OCI-LY3 (cell line): Measurements from ENCODE around the gene REEP6.

ENCODE experiments used
- H2AFZ ChIP-seq: fragments of 200-600, 300-600 bp; shearing (Covaris generic); 2 replicates; pipeline ENCODE4 v1.6.0; 2014; ENCODE audit warnings: antibody characterized with exemption, low read depth, low read length
- H3K27ac ChIP-seq: fragments of 200-600, 300-600 bp; sonication (generic); 2 replicates; pipeline ENCODE4 v1.5.1; 2014; ENCODE audit warnings: mild to moderate bottlenecking, low read length, moderate library complexity, mixed read lengths
- H3K27me3 ChIP-seq: fragments of 200-600, 300-600 bp; sonication (generic); 2 replicates; pipeline ENCODE4 v1.6.1; 2014; ENCODE audit warnings: low read depth, low read length, mixed read lengths
- H3K36me3 ChIP-seq: fragments of 200-600, 300-600 bp; sonication (generic); replicated peaks from 2 replicates; pipeline ENCODE3; 2014; ENCODE audit warnings: low read depth, low read length, mixed read lengths
- H3K4me1 ChIP-seq: fragments of 300-600, 200-600 bp; sonication (generic); 2 replicates; pipeline ENCODE4 v1.6.1; 2014; ENCODE audit warnings: low read length, mixed read lengths
- H3K4me2 ChIP-seq: fragments of 200-600, 300-600 bp; sonication (generic); 2 replicates; pipeline ENCODE4 v1.6.1; 2014; ENCODE audit warnings: low read length, mixed read lengths
- H3K4me3 ChIP-seq: fragments of 300-600, 200-600 bp; sonication (generic); 2 replicates; pipeline ENCODE4 v1.5.1; 2014; ENCODE audit warnings: antibody characterized with exemption, mild to moderate bottlenecking, low read length, moderate library complexity
- H3K79me2 ChIP-seq: fragments of 300-600, 200-600 bp; shearing (Covaris generic); 2 replicates; pipeline ENCODE4 v1.6.1; 2014; ENCODE audit warnings: mild to moderate bottlenecking, low read length, mixed read lengths
- H3K9ac ChIP-seq: fragments of 300-600, 200-600 bp; shearing (Covaris generic); 2 replicates; pipeline ENCODE4 v1.6.0; 2014; ENCODE audit warnings: mild to moderate bottlenecking, low read length, moderate library complexity
- H3K9me3 ChIP-seq: fragments of 200-600, 300-600 bp; shearing (Covaris generic); 2 replicates; pipeline ENCODE4 v1.6.1; 2014; ENCODE audit warnings: low read length, mixed read lengths; ENCODE audit not compliant: insufficient read depth
- H4K20me1 ChIP-seq: fragments of 200-600, 300-600 bp; sonication (generic); 2 replicates; pipeline ENCODE4 v1.6.1; 2016; ENCODE audit warnings: low read length, mixed read lengths; ENCODE audit not compliant: insufficient read depth
- CTCF ChIP-seq: fragments of 200-600, 300-600 bp; sonication (generic); IDR thresholded peaks from 2 replicates; pipeline ENCODE4 v1.5.1; 2014; ENCODE audit warnings: antibody characterized with exemption, low read length, low read depth
- EZH2phosphoT487 ChIP-seq: fragments of 200-600 bp; shearing (Covaris generic); IDR thresholded peaks from 2 replicates; pipeline ENCODE4 v1.6.1; 2018; ENCODE audit warnings: antibody characterized with exemption, mixed run types, low read depth

REEP6 gene

DNA sequence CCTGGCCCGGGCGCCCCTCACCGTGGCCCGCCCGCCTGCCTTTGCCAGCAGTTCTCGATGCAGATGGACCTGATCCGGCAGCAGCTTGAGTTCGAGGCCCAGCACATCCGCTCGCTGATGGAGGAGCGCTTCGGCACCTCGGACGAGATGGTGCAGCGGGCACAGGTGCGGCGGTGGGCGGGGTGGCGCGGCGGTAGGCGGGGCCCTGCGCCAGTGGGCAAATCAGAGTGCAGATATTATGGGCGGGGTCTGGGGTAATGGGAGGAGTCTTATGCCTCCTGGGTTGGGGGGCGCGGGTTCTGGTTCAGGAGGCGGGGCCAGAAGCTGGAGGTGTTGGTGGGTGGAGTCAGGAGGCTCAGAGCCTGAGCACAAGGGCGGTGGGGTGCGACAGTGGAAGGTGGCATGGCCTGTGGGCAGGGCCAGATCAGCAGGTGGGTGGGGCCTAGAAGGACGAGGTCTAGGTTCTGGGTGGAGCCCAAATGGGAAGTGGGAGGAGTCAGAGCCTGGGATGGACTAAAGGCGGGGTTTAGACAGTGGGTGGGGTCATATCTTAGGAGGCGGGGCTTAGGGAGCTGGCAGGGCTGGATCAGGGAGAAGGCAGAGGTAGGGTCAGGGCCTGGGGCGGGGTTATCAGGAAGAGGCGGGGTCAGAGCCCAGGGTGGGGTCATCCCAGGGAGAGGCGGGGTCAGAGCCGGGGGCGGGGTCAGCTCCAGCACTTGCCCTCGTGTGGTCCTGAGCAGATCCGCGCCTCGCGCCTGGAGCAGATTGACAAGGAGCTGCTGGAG lies 35.5 kb upstream of the REEP6 start:
- Histone ChIP-seq H3K9me3 (no peaks in the 10 kb centered on the region), H3K27ac (no peak overlapping the region), H3K27me3 (no peaks in the 10 kb centered on the region), H3K79me2 (no peaks in the 10 kb centered on the region), H3K4me2 (no peak overlapping the region), H3K4me3 (no peak overlapping the region), H3K9ac (no peak overlapping the region), H2AFZ (no peak overlapping the region), H3K36me3 (no peaks in the 10 kb centered on the region), H3K4me1 (peaks cover 7% of the 10 kb centered on the region), H4K20me1 (peaks cover 3% of the 10 kb centered on the region; the same call in 1 of the 2 replicates)
- TF ChIP-seq EZH2phosphoT487 (no peak), CTCF (no peak)

DNA sequence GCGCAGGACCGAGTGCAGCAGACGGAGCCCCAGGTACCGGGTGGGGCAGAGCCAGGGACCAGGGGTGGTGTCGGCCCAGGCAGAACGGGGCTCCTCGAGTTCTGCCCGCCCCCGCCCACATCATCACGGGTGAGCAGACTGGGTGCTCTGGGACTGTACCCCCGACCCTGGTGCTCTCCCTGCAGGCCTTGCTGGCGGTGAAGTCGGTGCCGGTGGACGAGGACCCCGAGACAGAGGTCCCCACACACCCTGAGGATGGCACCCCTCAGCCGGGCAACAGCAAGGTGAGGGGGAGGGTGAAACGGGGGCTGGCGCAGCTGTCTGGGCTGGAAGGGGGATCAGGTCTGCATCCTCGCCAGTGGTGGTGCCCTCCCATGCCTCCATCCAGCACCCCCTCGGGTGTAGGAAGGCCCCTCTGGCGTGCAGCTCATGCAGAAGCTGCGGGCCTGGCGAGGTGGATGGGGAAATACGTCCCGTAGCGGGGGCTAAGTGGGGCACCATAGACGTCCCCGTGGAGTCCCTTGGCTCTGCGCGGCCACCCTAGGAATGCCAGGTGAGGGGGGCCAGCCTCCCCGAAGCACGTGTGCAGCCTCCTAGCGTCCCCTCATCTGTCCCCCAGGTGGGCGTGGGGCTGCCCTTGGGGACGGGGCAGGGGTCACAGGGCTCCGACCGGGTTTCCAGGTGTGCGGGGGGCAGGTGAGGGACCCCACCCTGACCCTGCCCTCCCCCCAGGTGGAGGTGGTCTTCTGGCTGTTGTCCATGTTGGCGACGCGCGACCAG lies 34.7 kb upstream of the REEP6 start:
- Histone ChIP-seq H2AFZ (no peak overlapping the region), H3K36me3 (no peaks in the 10 kb centered on the region), H3K9me3 (no peaks in the 10 kb centered on the region), H3K4me2 (no peak overlapping the region), H3K79me2 (no peaks in the 10 kb centered on the region), H3K4me1 (peaks cover 7% of the 10 kb centered on the region), H4K20me1 (peaks cover 3% of the 10 kb centered on the region; the same call in 1 of the 2 replicates), H3K4me3 (no peak overlapping the region), H3K27ac (no peak overlapping the region), H3K9ac (no peak overlapping the region), H3K27me3 (no peaks in the 10 kb centered on the region)
- TF ChIP-seq EZH2phosphoT487 (no peak), CTCF (no peak)

GRCh38 chr19:1457031-1457739 lies 33.8 kb upstream of the REEP6 start:
- no peaks in the 10 kb centered on the region for H3K9me3 ChIP-seq
- no peaks in the 10 kb centered on the region for H3K27me3 ChIP-seq
- TF ChIP-seq EZH2phosphoT487 (no peak), CTCF (no peak)
- H3K36me3 ChIP-seq = no peaks in the 10 kb centered on the region
- H4K20me1 ChIP-seq = peaks cover 3% of the 10 kb centered on the region; the same call in 1 of the 2 replicates
- H3K27ac ChIP-seq = no peak overlapping the region
- no peak overlapping the region for H3K4me2 ChIP-seq
- H3K9ac ChIP-seq = no peak overlapping the region
- H3K79me2 ChIP-seq = no peaks in the 10 kb centered on the region
- H2AFZ ChIP-seq = no peak overlapping the region
- H3K4me3 ChIP-seq = no peak overlapping the region
- peaks cover 7% of the 10 kb centered on the region for H3K4me1 ChIP-seq

DNA sequence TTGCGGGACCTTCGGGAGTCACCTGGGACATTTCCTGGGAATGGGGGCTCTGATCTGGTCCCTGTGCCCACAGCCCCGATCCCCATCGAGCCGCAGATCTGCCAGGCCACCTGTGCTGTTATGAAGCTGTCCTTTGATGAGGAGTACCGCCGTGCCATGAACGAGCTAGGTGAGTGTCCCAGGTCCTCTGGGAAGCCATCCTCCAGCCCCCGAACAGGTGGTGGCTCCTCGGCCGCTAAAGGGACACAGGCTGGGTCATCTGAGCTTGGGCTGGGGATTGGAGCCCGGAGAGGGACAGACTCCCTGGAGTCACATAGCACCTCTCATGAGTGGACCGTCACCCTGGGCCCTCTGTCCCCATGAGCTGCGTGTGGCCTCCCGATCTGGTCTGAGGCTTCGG lies 33.1 kb upstream of the REEP6 start:
- Histone ChIP-seq H2AFZ (no peak overlapping the region), H3K4me1 (peaks cover 7% of the 10 kb centered on the region), H3K4me3 (no peak overlapping the region), H3K9me3 (no peaks in the 10 kb centered on the region), H3K27ac (no peak overlapping the region), H3K36me3 (no peaks in the 10 kb centered on the region), H3K9ac (no peak overlapping the region), H3K27me3 (no peaks in the 10 kb centered on the region), H3K79me2 (no peaks in the 10 kb centered on the region), H4K20me1 (peaks cover 3% of the 10 kb centered on the region; the same call in 1 of the 2 replicates), H3K4me2 (no peak overlapping the region)
- TF ChIP-seq EZH2phosphoT487 = no peak
- no peak for TF ChIP-seq CTCF
